Stimulated activated CD4-positive, alpha-beta T cell treated with anti-CD3 and anti-CD28 coated beads, Interleukin-15, amount 100 ng/mL, for 24 hours (primary cell): ENCODE results near the gene PPP1CB.
"Not testable (repeated sequence)": the region's sequence is repeated elsewhere in the genome, so short reads cannot be mapped to it uniquely, and the experiment has no call there.

Experiments used
- DNase-seq: peaks from one replicate; pipeline ENCODE4 v3.0.0-alpha.2; 2020

Gene PPP1CB

GRCh38 chr2:28751252-28751955 lies at the start of gene PPP1CB:
TSS of gene PPP1CB (plus strand) at chr2:28751830. CDS start at chr2:28752125, 295 bp downstream.
- peak; percentile 96 for DNase-seq

GRCh38 chr2:28702415-28702861 lies 49.2 kb upstream of the PPP1CB start:
- DNase-seq, result no peak

- no peak for DNase-seq
Measured at GRCh38 chr2:28702878-28703277, 48.8 kb upstream of the PPP1CB start.

GRCh38 chr2:28704621-28705020 lies 47.0 kb upstream of the PPP1CB start:
- DNase-seq, result no peak

GRCh38 chr2:28705751-28706440 lies 45.7 kb upstream of the PPP1CB start:
- no peak for DNase-seq

GRCh38 chr2:28707592-28707991 lies 44.0 kb upstream of the PPP1CB start:
- DNase-seq, result no peak

- no peak for DNase-seq
Measured at GRCh38 chr2:28709101-28709500, 42.5 kb upstream of the PPP1CB start.

- no peak for DNase-seq
Measured at GRCh38 chr2:28710545-28710944, 41.1 kb upstream of the PPP1CB start.

- no peak for DNase-seq
Measured at GRCh38 chr2:28713577-28714298, 37.9 kb upstream of the PPP1CB start.

- DNase-seq, result no peak
Measured at GRCh38 chr2:28716265-28716865, 35.3 kb upstream of the PPP1CB start.

GRCh38 chr2:28717339-28717758 lies 34.3 kb upstream of the PPP1CB start:
- DNase-seq, result no peak

- DNase-seq, result no peak
Measured at GRCh38 chr2:28720345-28720744, 31.3 kb upstream of the PPP1CB start.

GRCh38 chr2:28721601-28722191 lies 29.9 kb upstream of the PPP1CB start:
- no peak for DNase-seq

- DNase-seq, result no peak
Measured at GRCh38 chr2:28725021-28725711, 26.5 kb upstream of the PPP1CB start.

GRCh38 chr2:28726177-28726576 lies 25.5 kb upstream of the PPP1CB start:
- DNase-seq, result no peak

GRCh38 chr2:28729698-28730097 lies 21.9 kb upstream of the PPP1CB start:
- DNase-seq, result no peak

GRCh38 chr2:28730641-28731146 lies 20.9 kb upstream of the PPP1CB start:
- no peak for DNase-seq

- DNase-seq, result no peak
Measured at GRCh38 chr2:28735511-28735910, 16.1 kb upstream of the PPP1CB start.

GRCh38 chr2:28736034-28736433 lies 15.6 kb upstream of the PPP1CB start:
- DNase-seq, result no peak

GRCh38 chr2:28737655-28738054 lies 14.0 kb upstream of the PPP1CB start:
- DNase-seq, result no peak

GRCh38 chr2:28742619-28743018 lies 9.0 kb upstream of the PPP1CB start:
- not testable (repeated sequence) for DNase-seq

- DNase-seq, result no peak
Measured at GRCh38 chr2:28745225-28745624, 6.4 kb upstream of the PPP1CB start.
